Tibial artery (tissue), 4 donors: ENCODE data around the gene LARGE1.

Experiments used
- DNase-seq, 2 donors: peaks; one replicate each; pipeline ENCODE4 v3.0.0-alpha.2; 2019
- H3K27ac ChIP-seq, 2 donors: fragments of 200-600 bp; sonication (generic) in 1 of 2; 1 replicate in 1 of 2; 2 replicates in 1 of 2; pipeline ENCODE4 v1.5.1; 2018 to 2019; ENCODE audit warnings: mild to moderate bottlenecking in 1 of 2
- H3K27me3 ChIP-seq, 2 donors: fragments of 200-600 bp; sonication (generic) in 1 of 2; one replicate each; pipeline versions ENCODE4 v1.5.1 to v1.6.0; 2016 to 2019
- H3K36me3 ChIP-seq, 3 donors: fragments of 200-600 bp; sonication (generic) in 2 of 3; one replicate each; pipeline ENCODE4 v1.5.1; 2016 to 2019; ENCODE audit warnings: mild to moderate bottlenecking in 2 of 3
- H3K4me1 ChIP-seq, 4 donors: fragments of 200-600 bp; sonication (generic) in 2 of 4; 1 replicate in 3 of 4; 2 replicates in 1 of 4; pipeline ENCODE4 v1.5.1; 2016 to 2019
- H3K4me3 ChIP-seq, 2 donors: fragments of 200-600 bp; sonication (generic) in 1 of 2; 1 replicate in 1 of 2; 2 replicates in 1 of 2; pipeline ENCODE4 v1.5.1; 2018 to 2019; ENCODE audit warnings: mild to moderate bottlenecking in 2 of 2
- H3K9me3 ChIP-seq, 3 donors: fragments of 200-600 bp; sonication (generic) in 1 of 3; one replicate each; pipeline ENCODE4 v1.5.1; 2016 to 2019
- intact Hi-C: fragments of 100-400 bp; cut with DNase I; formaldehyde crosslinking; loops from one replicate; pipeline ENCODE4 v1.15.0; 2023; ENCODE audit warnings: low total_unique reads
- TF ChIP-seq, protein P1 (sequence below), 2 experiments: fragments of 200-600 bp in 1 of 2; fragments of 450-650 bp in 1 of 2; IDR thresholded peaks; one replicate each; pipeline ENCODE4 v1.5.1; 2017 to 2019; ENCODE audit warnings: antibody characterized with exemption in 2 of 2, mild to moderate bottlenecking in 1 of 2, moderate library complexity in 1 of 2

LARGE1 gene

GRCh38 chr22:33659448-33659847 is 260.8 kb downstream of the LARGE1 start:
- H3K4me1 ChIP-seq, result peaks cover 0 to 18% (median 7%) of the 10 kb centered on the region in 4 donors
- peak in 1 of 2 donors; percentile 44 for DNase-seq
- H3K9me3 ChIP-seq, result no peaks in the 10 kb centered on the region
- intact Hi-C loops, result no loop called here
- H3K4me3 ChIP-seq, result no peak overlapping the region
- no peaks in the 10 kb centered on the region for H3K27me3 ChIP-seq
- H3K27ac ChIP-seq, result peak overlapping the region; percentile 7 to 36
- no peaks in the 10 kb centered on the region for H3K36me3 ChIP-seq
- TF ChIP-seq, protein P1, sequence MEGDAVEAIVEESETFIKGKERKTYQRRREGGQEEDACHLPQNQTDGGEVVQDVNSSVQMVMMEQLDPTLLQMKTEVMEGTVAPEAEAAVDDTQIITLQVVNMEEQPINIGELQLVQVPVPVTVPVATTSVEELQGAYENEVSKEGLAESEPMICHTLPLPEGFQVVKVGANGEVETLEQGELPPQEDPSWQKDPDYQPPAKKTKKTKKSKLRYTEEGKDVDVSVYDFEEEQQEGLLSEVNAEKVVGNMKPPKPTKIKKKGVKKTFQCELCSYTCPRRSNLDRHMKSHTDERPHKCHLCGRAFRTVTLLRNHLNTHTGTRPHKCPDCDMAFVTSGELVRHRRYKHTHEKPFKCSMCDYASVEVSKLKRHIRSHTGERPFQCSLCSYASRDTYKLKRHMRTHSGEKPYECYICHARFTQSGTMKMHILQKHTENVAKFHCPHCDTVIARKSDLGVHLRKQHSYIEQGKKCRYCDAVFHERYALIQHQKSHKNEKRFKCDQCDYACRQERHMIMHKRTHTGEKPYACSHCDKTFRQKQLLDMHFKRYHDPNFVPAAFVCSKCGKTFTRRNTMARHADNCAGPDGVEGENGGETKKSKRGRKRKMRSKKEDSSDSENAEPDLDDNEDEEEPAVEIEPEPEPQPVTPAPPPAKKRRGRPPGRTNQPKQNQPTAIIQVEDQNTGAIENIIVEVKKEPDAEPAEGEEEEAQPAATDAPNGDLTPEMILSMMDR (IDR thresholded peaks at IDR 0.05), result no peak

GRCh38 chr22:33658775-33659174 is 261.5 kb downstream of the LARGE1 start:
- Histone ChIP-seq H3K4me3 (no peak overlapping the region), H3K4me1 (peaks cover 0 to 18% (median 7%) of the 10 kb centered on the region in 4 donors), H3K27me3 (no peaks in the 10 kb centered on the region), H3K27ac (peak overlapping the region; percentile 7 to 36), H3K9me3 (no peaks in the 10 kb centered on the region), H3K36me3 (no peaks in the 10 kb centered on the region)
- TF ChIP-seq, protein P1 (IDR thresholded peaks at IDR 0.05), result no peak
- intact Hi-C loops, result no loop called here
- DNase-seq, result peak in 1 of 2 donors; percentile 83

DNA sequence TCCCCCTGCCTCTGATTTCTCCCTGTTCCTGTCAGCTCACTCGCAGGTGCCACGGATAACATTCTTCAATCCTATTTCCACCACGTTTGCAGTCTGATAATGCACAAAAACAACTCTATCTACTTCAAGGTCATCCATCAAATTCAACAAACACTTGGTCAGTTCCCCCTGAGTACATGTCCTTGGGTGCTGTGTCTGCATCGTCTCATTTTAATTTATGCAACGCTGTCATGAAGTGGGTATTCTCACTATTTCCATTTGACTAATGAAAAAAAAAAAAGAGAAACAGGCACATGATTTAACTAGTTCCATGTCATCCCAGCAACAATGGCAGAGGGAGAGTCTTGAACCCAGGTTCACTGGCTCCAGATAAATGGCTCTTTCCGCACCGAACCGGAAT is 262.6 kb downstream of the LARGE1 start:
- no peaks in the 10 kb centered on the region for H3K9me3 ChIP-seq
- no peak overlapping the region for H3K27ac ChIP-seq
- TF ChIP-seq, protein P1 (IDR thresholded peaks at IDR 0.05), result no peak
- intact Hi-C loops, result no loop called here
- no peaks in the 10 kb centered on the region for H3K36me3 ChIP-seq
- peaks cover 0 to 18% (median 7%) of the 10 kb centered on the region in 4 donors for H3K4me1 ChIP-seq
- no peak for DNase-seq
- H3K4me3 ChIP-seq, result no peak overlapping the region
- no peaks in the 10 kb centered on the region for H3K27me3 ChIP-seq

- Histone ChIP-seq H3K36me3 (no peaks in the 10 kb centered on the region), H3K9me3 (no peaks in the 10 kb centered on the region), H3K4me1 (peaks cover 0 to 18% (median 7%) of the 10 kb centered on the region in 4 donors), H3K27me3 (no peaks in the 10 kb centered on the region), H3K4me3 (no peak overlapping the region), H3K27ac (no peak overlapping the region)
- no peak for DNase-seq
- TF ChIP-seq, protein P1 (IDR thresholded peaks at IDR 0.05), result no peak
- intact Hi-C loops, result no loop called here
These were observed 263.3 kb downstream of the LARGE1 start for GRCh38 chr22:33656808-33657628.

DNA sequence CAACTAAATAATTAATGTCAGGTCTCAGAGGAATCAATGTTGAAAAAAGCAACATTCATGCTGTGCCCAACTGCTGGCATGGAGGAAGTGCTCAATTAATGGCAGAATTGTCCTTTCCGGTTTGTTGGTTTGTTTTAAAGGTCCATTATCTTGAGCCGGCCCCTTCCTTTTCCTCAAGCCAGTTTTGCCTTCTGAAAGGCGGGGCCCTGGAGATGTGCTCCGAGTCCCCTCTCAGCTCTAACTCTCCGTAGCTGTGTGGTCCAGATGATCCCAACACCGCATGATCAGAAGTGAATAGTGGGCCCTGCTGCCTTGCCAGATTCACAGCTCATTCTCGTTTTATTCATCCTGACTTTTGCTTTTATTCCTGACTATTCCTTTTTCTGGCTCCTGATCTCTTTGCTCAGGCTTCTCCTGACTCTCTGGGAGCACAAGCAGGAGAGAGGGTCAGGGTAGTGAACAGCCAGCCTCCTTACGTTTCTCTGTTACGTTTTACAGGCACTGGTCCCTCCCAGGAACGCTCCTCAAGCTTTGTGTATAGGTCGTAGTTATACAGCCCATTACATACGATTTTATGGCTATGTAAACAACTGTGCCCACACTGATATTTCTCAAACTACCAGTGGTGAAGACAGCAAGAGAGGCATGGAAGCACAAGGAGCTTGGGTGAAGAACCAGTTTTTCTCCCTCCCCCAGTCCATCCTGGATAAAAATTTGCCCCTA is 265.9 kb downstream of the LARGE1 start:
- Histone ChIP-seq H3K9me3 (no peaks in the 10 kb centered on the region), H3K27me3 (no peaks in the 10 kb centered on the region), H3K36me3 (peaks cover 11 to 12% (median 12%) of the 10 kb centered on the region in 3 donors), H3K4me1 (peaks cover 0 to 8% (median 3%) of the 10 kb centered on the region in 4 donors), H3K4me3 (no peak overlapping the region), H3K27ac (no peak overlapping the region)
- TF ChIP-seq, protein P1 (IDR thresholded peaks at IDR 0.05), result no peak
- DNase-seq, result no peak
- intact Hi-C loops, result no loop called here
